K562 (cell line): Measurements from ENCODE around the gene GRIN2D. TPM values are rescaled to one million over a fixed set of nuclear protein-coding genes. Genes with fewer than 3 reads are reported as not detected.
A peak's percentile ranks its signal among the peaks of the same experiment; 100 is the strongest.

Experiments used
- CBX2 ChIP-seq: fragments of 200-600 bp; sonication (generic); IDR thresholded peaks from one replicate; pipeline ENCODE4 v1.6.1; 2012; ENCODE audit warnings: mild to moderate bottlenecking, low read length, inconsistent platforms; ENCODE audit not compliant: insufficient read depth, poor library complexity, severe bottlenecking
- CREB1 ChIP-seq, 2 experiments: sonication (generic) in 1 of 2; formaldehyde crosslinking in 1 of 2; IDR thresholded peaks; 2 replicates each; pipeline versions ENCODE4 v1.6.1 to v1.8.0; 2012 to 2022; ENCODE audit warnings: inconsistent platforms in 1 of 2, mild to moderate bottlenecking in 1 of 2, missing genetic modification reagents in 1 of 2, moderate library complexity in 1 of 2
- NR2C1 ChIP-seq, 2 experiments: fragments of 450-650 bp; IDR thresholded peaks; 2 replicates each; pipeline ENCODE4 v1.6.1; 2017; ENCODE audit warnings: mild to moderate bottlenecking in 2 of 2, antibody characterized with exemption in 1 of 2, inconsistent platforms in 1 of 2, missing compliant biosample characterization in 1 of 2, missing genetic modification characterization in 1 of 2
- POLR2G ChIP-seq: fragments of 200-400 bp; formaldehyde crosslinking; IDR thresholded peaks from 2 replicates; pipeline ENCODE4 v1.6.1; 2017; ENCODE audit warnings: low read depth, mild to moderate bottlenecking, antibody characterized with exemption, low read length, moderate library complexity
- RB1 ChIP-seq: fragments of 450-650 bp; IDR thresholded peaks from 2 replicates; pipeline ENCODE4 v1.6.1; 2017; ENCODE audit warnings: low read depth, mild to moderate bottlenecking
- TCF7 ChIP-seq: sonication (generic); IDR thresholded peaks from 2 replicates; pipeline ENCODE4 v1.6.1; 2016; ENCODE audit warnings: antibody characterized with exemption, borderline replicate concordance
- ZBTB40 ChIP-seq, 2 experiments: fragments of 450-650 bp in 1 of 2; sonication (generic) in 1 of 2; formaldehyde crosslinking in 1 of 2; IDR thresholded peaks; 2 replicates each; pipeline versions ENCODE4 v1.7.1 to v1.9.0; 2016 to 2022; ENCODE audit warnings: inconsistent platforms in 1 of 2, mild to moderate bottlenecking in 1 of 2, missing genetic modification reagents in 1 of 2
- ZNF518B ChIP-seq: fragments of 250-450 bp; sonication (Bioruptor Pico); IDR thresholded peaks from 2 replicates; pipeline ENCODE4 v1.5.0; 2021; ENCODE audit warnings: mild to moderate bottlenecking, moderate library complexity
- polyA plus RNA-seq, 8 experiments: library from polyadenylated mRNA; depleted of rRNA in 4 of 8; stranded (reverse) in 5 of 8; unstranded in 3 of 8; fragments of >200 nt; fragmentation: Nextera tagmentation in 2 of 8; fragmentation: Illumina TruSeq in 1 of 8; extraction: Ambion mirVana in 2 of 8; extraction: Trizol in 1 of 8; gene quantifications; 2 replicates each; pipeline versions ENCODE4 v1.2.1 to v1.2.3, GENCODE V29; 2011 to 2014; ENCODE audit warnings: inconsistent platforms in 1 of 8, missing spikeins in 1 of 8
- total RNA-seq, 7 experiments: library from RNA; depleted of rRNA in 6 of 7; stranded (reverse); fragments of >200 nt in 6 of 7; fragmentation: Illumina TruSeq in 2 of 7; extraction: Trizol in 2 of 7; gene quantifications; 2 replicates each; pipeline versions ENCODE4 v1.2.1 to v1.2.3, GENCODE V29; 2011 to 2021; ENCODE audit warnings: low replicate concordance in 1 of 7
- TF ChIP-seq, protein P1 (sequence below): IDR thresholded peaks from 2 replicates; pipeline ENCODE4 v1.6.1; 2011; ENCODE audit warnings: borderline replicate concordance, low read depth, mild to moderate bottlenecking, moderate library complexity, low read length; ENCODE audit not compliant: insufficient read depth, poor library complexity, severe bottlenecking

The GRIN2D gene
- total and polyA plus RNA-seq, 9 of the 15 experiments (the other 6 are each of a cell fraction or from before 2014, with no cell fraction given) = 0.32 to 31.5 (median 1.8) TPM

- TF ChIP-seq, protein P1, sequence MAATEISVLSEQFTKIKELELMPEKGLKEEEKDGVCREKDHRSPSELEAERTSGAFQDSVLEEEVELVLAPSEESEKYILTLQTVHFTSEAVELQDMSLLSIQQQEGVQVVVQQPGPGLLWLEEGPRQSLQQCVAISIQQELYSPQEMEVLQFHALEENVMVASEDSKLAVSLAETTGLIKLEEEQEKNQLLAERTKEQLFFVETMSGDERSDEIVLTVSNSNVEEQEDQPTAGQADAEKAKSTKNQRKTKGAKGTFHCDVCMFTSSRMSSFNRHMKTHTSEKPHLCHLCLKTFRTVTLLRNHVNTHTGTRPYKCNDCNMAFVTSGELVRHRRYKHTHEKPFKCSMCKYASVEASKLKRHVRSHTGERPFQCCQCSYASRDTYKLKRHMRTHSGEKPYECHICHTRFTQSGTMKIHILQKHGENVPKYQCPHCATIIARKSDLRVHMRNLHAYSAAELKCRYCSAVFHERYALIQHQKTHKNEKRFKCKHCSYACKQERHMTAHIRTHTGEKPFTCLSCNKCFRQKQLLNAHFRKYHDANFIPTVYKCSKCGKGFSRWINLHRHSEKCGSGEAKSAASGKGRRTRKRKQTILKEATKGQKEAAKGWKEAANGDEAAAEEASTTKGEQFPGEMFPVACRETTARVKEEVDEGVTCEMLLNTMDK = peak; percentile 80
- TF ChIP-seq RB1 = peak; percentile 79; the same call in 1 of the 2 replicates
- no peak for TF ChIP-seq ZNF518B
- no peak for TF ChIP-seq ZBTB40 (IDR thresholded peaks at IDR 0.05)
- no peak for TF ChIP-seq ZBTB40 (CRISPR knock-in tag; IDR thresholded peaks at IDR 0.05)
- TF ChIP-seq CREB1 (IDR thresholded peaks at IDR 0.05) = no peak
- TF ChIP-seq CREB1 (CRISPR knock-in tag; IDR thresholded peaks at IDR 0.05) = no peak
- no peak for TF ChIP-seq CBX2
- TF ChIP-seq POLR2G = peak; percentile 67
- 0 out of 2 replicates have a peak, but pooled peaks have one; percentile 10 for TF ChIP-seq NR2C1 (IDR thresholded peaks at IDR 0.05)
- no peak for TF ChIP-seq NR2C1 (tag; IDR thresholded peaks at IDR 0.05)
- no peak for TF ChIP-seq TCF7
Observed at GRCh38 chr19:48391100-48392005, 2.1 kb upstream of the GRIN2D start, which contains the start of gene KDELR1 (continued).
